HFF-Myc (cell line): Measurements from ENCODE around the gene TCIRG1.

ENCODE experiments used
- DNase-seq: peaks from one replicate; pipeline ENCODE4 v3.0.0-alpha.2; 2011; ENCODE audit warnings: low read depth; ENCODE audit errors: extremely low read depth
- H3K4me3 ChIP-seq: replicated peaks from 2 replicates; pipeline ENCODE4 v1.5.1; 2011; ENCODE audit warnings: low read depth, mild to moderate bottlenecking, control low read depth, low read length
- CTCF ChIP-seq: IDR thresholded peaks from 2 replicates; pipeline ENCODE4 v1.5.1; 2012; ENCODE audit warnings: mild to moderate bottlenecking, low read depth, low read length, control low read depth; ENCODE audit errors: missing control alignments

Gene TCIRG1

GRCh38 chr11:68044898-68045351 lies 6.1 kb downstream of the TCIRG1 start:
- DNase-seq, result no peak
- TF ChIP-seq CTCF, result no peak
- no peak overlapping the region for H3K4me3 ChIP-seq

GRCh38 chr11:68047437-68048290 lies 8.8 kb downstream of the TCIRG1 start:
- H3K4me3 ChIP-seq, result no peak overlapping the region
- TF ChIP-seq CTCF, result no peak
- no peak for DNase-seq

- DNase-seq, result no peak
- no peak overlapping the region for H3K4me3 ChIP-seq
- TF ChIP-seq CTCF, result no peak
Measured at GRCh38 chr11:68048681-68049508, 10.1 kb downstream of the TCIRG1 start.

- TF ChIP-seq CTCF, result no peak
- no peak overlapping the region for H3K4me3 ChIP-seq
Measured at GRCh38 chr11:68049509-68050370, 10.9 kb downstream of the TCIRG1 start.

GRCh38 chr11:68050371-68050841 lies 11.6 kb downstream of the TCIRG1 start:
- no peak overlapping the region for H3K4me3 ChIP-seq
- no peak for DNase-seq
- no peak for TF ChIP-seq CTCF

More at GRCh38 chr11:68049509-68050370, 10.9 kb downstream of the TCIRG1 start:
- DNase-seq, result no peak
